ENCODE measurements around the gene PHF21B.

The PHF21B gene

DNA sequence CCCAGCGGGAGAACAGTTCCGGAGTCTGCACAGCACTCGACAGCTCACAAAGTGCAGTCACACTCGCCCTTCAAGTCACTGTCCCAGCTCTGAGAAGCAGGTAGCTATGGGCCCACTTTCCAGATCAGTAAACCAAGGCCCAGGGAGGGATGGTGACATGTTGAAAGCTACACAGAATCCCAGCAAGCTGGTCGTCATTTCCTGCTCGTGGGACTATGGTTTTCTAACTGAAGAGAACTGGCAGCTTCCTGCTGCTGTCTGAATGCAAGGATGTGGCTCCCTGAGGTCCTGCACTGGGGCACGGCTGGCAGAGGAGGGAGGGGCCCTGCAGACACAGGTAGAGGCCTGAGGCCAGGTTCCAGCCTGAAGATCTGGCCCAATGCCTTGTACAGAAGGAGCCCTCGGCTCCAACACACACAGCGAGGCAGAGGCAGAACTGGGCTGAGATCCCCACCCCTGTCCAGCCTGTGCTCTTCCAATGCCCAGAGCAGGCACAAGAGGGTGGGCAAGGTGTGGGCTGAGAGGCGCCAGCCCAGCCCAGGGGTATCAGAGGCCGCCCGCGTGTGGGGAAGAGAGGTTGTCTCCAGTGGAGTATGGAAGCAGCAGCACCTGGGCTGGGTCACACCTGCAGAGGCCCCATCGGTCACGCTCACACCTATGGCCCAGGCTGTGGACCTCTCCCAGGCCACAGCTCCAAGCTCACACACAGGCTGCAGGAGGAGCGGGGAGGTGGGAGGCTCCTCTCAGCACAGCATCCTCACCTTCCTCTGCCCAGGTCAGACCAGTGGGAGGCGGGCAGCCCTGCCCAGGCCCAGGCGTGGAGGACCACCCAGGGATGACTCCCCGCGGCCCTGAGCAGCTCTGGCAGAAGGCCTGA lies 119.2 kb downstream of the PHF21B start:
- DNase-seq, result no peak

GRCh38 chr22:44889255-44889878 lies 120.4 kb downstream of the PHF21B start:
- no peak for DNase-seq

- no peak for DNase-seq
These were observed 121.1 kb downstream of the PHF21B start for GRCh38 chr22:44888491-44889254.

GRCh38 chr22:44887941-44888366 lies 121.9 kb downstream of the PHF21B start:
- DNase-seq, result no peak

DNA sequence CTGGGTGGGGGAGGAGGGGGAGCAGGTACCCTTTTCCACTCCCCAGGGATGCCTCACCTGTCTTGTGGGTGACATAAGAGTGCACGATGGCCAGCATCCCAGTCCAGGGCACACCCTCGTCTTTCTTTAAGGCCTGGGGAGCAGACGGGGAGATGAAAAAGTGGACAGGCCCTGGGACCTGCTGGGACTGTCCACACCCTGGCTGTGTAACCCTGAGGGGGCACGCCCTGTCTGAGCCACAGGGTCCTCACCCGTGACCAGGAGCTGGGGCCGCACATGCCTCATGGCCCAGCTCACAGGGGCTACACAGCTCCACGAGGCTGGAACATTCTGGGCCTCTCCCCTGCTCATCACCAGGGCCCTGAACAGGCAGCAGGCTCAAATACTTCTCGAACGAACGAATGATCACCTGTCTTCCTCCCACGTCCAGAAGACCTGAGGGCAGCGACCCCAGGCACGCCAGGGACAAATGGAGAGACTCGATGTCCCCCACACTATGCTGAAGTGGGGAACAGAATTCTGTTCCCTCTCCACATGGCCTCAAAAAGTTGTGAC lies 123.9 kb downstream of the PHF21B start:
- no peak for DNase-seq

DNA sequence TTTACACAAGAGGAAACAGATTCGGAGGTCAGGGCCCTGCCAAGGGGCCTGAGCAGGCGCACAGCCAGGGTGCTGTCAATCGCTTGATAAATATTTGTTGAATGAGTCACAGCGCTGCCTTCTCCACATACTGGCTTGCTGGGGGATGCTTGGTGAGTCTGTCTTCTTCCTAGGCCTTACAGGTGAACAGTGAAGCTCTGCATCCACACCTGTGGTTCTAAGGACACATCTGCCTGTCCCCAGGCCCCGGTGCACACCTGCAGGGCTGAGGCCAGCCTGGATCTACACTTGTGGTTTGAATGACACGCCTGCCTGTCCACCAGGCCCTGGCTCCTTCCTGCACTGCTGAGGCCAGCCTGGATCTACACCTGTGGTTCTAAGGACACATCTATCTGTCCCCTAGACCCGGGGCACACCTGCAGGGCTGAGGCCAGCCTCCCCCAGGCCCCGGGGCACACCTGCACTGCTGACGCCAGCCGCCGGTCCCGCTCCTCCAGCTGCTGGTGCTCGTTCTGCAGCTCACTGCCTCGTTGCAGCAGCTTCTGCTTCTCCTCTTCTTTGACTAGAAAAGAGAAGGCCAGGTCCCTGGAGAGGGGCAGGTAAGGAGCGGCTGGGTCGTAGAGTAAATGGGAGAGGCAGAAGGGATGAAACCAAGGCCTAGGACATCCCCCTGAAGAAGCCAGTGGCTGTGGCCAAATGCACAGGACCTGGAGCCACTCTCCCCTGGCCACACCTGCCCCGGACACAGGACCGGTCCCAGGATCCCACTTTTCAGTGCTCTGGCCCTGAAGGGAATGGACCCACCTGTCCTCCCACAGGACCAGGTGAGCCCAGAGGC lies 124.6 kb downstream of the PHF21B start:
- no peak for DNase-seq

- DNase-seq, result no peak
These were observed 125.2 kb downstream of the PHF21B start for GRCh38 chr22:44884562-44884961.

DNA sequence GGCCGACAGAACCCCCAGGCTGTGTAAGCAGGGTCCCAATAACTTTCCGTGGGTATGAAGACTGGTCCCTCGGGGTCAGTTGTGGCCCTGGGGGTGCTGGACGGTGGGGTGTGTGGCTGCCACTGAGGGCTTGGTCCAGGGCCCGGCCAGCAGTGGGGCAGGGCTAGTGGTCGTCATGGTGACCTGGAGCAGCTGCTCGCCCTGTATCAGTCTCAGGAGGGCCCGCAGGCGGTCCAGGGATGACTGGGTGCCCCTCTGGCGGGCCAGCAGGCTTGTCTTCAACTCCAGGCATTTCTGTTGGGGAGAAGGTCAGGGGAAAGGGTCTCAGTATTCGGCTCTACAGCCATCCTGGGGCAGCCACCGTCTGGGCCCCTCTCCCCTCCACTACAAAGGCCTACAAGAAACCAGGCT lies 126.8 kb downstream of the PHF21B start:
- no peak for DNase-seq

GRCh38 chr22:44882226-44882905 lies 127.4 kb downstream of the PHF21B start:
- no peak for DNase-seq

DNA sequence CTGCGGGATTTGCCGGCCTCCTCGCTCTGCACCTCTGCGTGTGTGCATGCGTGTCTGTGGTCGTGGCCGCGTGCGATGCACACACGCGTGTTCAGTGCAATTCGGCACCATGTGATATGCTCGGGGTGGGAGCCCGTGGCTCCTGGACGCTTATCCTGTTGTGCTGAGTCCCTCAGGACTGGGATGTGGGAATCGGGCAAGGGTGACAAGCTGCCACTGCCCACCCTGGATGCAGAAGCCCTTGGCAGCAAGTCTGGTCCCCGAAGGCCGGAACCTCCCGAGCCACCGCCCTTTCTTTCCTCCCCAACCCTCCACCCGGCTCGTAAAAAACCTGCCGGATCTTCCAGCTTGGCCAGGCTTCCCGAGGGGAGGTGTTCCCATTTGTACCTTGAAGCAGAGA lies 128.2 kb downstream of the PHF21B start:
- no peak for DNase-seq

DNA sequence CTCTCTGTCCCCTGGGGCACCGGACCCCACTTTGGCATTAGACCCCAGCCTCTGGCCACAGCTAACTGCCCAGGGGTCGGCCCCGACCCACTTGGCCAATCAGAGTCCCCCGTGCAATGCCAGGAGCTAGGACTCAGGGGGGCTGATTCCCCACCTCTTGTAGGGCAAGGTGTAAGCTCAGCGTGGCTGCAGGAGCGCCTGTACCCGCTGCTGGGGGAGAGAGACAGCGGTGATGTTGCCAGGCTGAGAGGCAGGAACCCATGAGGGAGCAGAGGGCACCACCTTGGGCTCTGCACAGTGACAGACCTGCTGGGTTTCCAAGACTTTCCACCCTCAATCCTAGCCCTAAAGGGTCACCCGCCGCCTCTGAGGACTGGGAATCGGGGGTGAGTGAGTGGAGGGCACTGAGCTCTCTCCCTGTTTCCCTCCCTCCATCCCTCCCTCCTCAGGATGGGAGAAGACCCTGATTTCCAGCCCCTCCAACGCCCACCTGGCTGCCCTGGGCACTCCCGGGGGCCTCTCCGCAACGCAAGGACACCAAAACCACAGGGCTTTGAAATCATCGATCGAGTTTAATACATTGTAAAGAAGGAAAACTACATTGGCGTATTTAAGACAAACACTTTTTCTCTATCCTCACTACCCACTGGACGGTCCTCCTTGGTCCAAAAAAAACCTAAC lies 129.1 kb downstream of the PHF21B start:
- no peak for DNase-seq

- no peak for DNase-seq
These were observed 130.5 kb downstream of the PHF21B start for GRCh38 chr22:44879301-44879680.

DNA sequence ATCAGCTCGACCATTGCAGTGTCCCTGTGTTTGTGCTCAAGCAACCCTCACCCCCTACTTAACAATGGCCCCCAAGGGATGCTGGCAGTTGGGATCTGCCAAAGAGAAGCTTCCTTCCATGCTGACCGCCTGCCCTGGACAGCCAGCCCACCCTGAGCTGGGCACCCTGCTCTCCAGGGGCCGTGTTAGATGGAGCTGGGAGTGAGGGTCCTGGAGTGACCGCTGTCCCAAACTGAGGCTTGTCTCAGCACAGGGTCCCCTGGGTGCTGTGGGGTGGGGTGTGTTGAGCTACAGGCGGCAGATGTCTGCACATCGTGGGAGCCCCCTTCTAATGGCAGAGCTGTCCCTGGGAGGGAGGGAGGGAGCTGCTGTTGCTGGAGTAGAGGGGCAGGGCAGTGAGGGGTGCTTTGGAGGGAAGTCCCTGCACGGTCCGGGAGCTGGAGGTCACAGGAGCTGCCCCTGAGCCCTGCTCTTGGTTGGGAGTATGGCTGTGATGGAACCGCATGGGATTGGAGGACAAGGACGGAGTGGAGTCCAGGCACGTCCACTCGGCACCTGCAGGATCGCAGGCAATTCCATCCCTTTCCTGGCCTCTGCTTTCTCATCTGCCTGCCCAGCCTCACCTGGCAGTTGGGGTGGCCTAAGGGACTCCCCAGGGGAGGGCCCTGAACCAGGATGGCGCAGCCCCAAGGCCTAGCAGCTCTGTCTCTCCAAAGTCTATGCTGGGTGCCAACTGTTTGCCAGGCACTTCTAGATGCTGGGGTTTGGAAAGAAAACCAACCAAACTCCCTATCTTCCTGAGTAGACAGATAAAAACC lies 131.1 kb downstream of the PHF21B start:
- DNase-seq, result no peak

DNA sequence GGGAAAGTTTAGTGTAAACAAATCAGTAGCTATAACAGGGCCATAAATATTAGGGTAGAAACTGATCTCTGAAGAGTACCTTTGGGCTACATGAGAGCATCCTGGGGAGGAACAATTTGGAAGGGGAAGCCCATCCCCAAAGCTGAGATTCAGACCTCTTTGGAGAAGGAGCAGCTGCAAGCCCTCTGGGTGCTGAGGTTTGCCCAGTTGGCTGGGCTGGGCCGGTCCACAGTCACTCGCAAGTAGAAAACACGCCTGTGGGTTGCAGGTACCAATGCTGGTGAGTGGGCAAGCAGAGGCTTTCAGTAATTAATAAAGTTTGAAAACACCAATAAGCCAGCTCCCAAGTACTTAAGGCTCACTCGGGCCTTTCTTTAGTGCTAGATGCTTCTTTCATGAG lies 132.9 kb downstream of the PHF21B start:
- DNase-seq, result no peak

- DNase-seq, result no peak
These were observed 138.0 kb downstream of the PHF21B start for GRCh38 chr22:44871782-44872181.

DNA sequence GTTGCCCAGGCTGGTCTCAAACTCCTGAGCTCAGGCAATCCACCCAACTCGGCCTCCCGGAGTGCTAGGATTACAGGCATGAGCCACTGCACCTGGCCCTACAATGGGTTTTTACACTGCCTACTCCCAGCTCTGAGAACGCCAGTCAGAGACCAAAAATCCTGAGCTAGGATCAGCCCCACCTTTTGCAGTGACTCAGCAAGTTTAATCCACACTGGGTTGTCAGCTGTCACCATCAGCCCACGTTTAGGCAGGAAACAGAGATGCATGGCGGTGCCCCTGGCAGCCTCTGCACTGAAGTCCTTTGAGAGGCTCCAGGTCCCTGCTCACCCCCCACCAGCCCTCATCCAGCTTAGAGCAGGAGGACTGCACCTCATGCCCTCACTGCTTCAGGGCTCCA lies 139.8 kb downstream of the PHF21B start:
- DNase-seq, result peak; percentile 20

GRCh38 chr22:44869196-44869595 lies 140.6 kb downstream of the PHF21B start:
- no peak for DNase-seq

- DNase-seq, result no peak
These were observed 144.4 kb downstream of the PHF21B start for GRCh38 chr22:44865193-44866057.

Measured in activated CD4-positive, alpha-beta T cell treated with anti-CD3 and anti-CD28 coated beads, Interleukin-2, Interleukin-6, amounts not matched to agents 100 ng/mL and 50 ng/mL, durations not matched to agents 16 hours and 8 hours (primary cell).